Activated naive CD4-positive, alpha-beta T cell treated with Interleukin-2 at 50 U/mL for 16 hours (primary cell): ENCODE measurements around the gene KRT2.
A peak's percentile ranks its signal among the peaks of the same experiment; 100 is the strongest.

Experiments used
- DNase-seq: peaks from one replicate; pipeline ENCODE4 v3.0.0-alpha.2; 2020

KRT2 gene

GRCh38 chr12:52636592-52637258 lies 15.3 kb downstream of the KRT2 start:
- no peak for DNase-seq

- DNase-seq, result no peak
Observed at GRCh38 chr12:52636189-52636588, 15.8 kb downstream of the KRT2 start.

DNA sequence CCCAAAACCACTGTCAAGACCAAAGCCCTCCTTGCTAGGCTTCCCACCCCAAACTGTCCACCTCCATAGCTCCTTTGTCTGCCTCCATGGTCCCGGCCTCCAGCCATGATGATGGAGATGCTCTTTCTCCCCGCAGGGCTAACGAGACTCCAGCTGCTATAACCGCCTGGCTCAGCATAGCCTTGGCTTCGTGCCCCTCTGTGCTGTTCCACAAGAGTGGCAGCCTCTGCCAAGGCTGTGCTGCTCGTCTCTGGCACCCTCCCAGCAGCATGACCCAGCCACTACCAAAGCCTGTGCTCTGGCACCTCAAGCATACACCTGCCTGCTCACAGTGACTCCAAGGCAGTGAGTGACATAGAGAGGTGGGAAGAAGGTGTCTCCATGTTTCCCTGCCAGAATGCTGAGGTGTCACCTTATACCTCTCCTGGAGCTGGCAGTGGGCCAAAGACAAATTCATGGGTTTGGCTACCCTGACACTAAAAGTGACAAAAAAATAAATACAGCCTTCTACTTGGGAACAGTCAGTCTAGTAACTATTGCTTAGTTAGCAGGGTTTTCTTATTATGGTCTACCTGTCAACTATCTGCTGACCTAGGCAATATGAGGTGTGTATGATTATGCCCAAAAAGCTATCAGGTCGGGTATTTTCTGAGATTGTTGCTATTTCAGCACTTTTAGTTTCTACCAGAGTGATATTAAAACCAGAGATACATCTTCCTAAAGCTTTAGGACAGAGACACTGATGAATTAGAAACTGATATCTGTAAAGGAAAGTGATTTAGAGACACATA lies 17.6 kb downstream of the KRT2 start:
- no peak for DNase-seq

DNA sequence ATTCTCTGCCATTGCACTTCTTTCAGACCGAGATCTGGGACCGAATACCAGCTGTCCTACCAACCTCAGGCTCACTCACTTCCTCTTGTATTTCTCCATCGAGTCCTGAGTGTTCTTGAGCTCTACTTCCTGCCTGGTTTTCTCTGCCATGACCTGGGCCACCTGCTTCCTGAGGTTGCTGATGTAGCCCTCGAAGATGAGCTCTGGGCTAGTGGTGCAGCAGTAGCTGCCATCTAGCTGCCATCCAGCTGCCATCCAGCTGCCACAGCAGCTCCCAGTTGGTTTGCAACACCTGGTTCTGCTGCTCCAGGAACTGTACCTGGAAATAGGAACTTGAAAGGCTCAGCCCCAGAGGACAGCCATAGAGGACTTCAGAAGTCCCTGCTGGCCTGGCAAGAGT lies 18.6 kb downstream of the KRT2 start:
- no peak for DNase-seq

- DNase-seq, result no peak
Observed at GRCh38 chr12:52632656-52633055, 19.4 kb downstream of the KRT2 start.

GRCh38 chr12:52631676-52632459 lies 20.1 kb downstream of the KRT2 start:
- no peak for DNase-seq

GRCh38 chr12:52631264-52631663 lies 20.7 kb downstream of the KRT2 start:
- no peak for DNase-seq

DNA sequence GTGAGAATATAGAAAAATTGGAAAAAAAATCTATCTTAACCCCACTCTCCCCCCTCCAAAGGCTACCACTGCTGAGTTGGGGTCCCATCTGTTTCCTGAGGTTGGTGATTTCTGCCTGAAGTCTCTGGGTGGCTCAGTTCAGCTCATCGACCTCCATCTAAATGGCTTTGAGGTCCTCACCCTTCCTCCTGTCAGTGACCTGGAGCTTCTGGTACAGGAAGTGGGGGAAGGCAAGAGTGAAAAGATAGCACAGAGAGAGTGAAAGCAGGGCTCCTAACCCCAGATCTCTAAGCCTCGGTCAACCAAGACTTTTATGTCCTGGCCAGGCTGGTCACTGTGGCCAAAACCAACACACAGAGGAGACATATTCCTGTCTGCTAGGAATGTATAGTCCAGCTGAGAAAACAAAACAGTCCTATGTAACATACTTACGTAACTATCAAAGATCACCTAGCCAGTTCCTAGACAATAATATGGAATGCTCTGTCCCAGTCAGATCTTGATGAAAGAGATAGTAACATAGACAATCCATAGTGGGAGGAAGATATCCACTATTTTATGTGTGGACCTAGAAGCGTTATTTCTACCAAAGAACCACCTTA lies 21.3 kb downstream of the KRT2 start:
- no peak for DNase-seq

DNA sequence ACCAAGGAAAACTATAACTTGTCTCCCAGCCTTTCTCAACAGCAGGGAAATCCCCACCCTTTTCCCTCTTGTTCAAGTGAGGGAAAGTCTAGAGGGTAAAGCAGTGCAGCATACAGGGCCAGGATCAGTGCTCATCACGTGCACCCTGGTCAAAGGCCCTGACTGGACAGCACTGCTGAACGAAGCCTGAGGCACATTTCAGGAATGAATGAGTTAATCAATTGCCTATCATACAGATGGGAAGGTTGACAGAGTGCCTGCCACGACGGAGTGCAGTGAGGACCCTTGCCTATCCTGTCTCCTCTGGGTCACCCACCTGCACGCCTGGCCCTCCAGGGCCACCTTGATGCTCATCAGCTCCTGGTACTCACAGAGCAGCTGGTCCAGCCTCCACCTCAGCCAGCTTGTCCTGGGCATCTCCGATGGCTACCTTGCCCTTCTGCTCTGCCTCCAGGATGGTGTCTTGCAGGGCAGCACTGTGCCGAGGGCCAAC lies 22.0 kb downstream of the KRT2 start:
- DNase-seq, result no peak

DNA sequence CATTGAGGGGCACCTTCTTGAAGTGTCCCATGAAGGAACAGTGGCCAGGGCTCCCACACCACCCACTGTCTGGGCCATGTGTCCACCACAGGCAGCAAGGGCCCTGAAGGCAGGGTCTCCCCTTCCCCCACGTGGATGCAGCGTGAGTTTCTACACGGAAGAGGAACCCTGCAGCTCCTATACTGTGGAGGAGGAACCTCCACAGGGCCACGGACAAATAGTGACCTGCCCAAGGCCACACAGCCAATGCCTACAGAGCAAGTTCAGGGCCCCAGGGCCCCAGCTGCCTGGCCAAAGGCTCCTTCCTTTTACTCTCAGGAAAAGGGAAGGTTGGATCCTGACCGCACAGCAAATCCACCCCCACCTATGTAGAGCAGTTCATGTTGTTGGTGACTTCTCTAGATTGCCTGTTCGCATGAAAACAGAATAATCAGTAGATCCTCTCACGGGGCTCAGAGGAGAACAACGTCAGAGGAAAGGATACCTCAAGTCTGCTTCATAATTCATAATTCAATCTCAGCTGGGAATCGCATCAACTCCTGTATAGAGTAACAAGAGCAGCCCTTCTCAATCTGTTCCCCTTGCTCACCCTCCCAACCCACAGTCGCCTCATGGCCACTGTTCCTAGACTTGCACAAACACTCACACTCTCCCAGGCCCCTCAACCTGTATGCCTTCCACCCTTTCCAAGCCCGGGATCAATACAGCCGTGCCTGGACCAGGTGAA lies 22.6 kb downstream of the KRT2 start:
- no peak for DNase-seq

DNA sequence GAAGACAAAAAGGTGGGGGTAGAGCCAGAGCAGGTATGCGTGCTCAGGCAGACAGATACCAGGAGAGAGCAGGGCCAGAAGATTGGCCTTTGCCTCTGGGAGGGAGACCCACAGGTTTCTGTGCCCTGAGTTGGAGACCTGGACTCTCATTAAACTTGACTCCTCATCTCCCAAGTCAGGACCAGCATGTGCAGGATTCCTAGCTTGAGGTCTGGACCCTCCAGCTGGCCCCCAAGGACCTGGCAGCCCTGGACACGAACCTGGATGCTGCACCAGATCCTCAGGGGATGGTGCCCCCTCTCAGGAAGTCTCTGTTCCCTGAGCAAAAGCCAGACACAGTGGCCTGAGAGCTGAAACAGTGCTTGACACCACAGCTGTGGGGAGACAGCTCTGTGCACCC lies 23.2 kb downstream of the KRT2 start:
- DNase-seq, result no peak

- no peak for DNase-seq
Observed at GRCh38 chr12:52628111-52628507, 23.9 kb downstream of the KRT2 start.

DNA sequence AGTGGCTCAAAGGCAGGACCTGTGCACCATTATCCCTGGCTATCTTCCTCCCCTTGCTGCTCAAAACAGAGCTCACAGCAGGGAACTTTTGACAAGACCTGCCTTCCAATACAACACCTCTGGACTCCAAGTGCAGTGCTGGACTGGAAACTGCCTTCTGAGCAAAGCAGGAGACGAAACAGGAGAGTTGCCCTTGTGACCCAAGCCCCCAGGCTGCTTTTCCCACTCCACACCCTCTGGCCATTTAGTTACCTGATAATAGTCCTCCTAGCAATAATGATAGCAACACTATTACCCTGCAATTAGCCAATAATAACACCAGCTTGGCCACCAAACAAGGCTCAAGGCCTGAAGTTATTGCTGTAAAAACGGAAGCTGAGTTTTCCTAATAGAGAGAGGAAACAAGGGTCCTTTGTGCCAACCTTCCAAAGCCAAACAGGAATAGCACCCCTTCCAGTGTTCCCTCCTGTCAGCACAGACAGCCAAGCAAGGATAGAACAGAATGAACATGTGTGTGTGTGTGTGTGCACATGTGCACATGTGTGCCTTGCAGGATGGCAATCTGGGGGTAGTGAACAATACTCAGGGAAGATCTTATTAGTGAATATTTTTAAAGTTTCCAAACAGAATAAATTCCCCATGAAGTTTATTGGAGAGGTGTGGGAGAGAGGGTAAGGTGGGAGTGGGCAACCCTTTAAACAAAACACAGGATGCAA lies 24.5 kb downstream of the KRT2 start:
- DNase-seq, result no peak

DNA sequence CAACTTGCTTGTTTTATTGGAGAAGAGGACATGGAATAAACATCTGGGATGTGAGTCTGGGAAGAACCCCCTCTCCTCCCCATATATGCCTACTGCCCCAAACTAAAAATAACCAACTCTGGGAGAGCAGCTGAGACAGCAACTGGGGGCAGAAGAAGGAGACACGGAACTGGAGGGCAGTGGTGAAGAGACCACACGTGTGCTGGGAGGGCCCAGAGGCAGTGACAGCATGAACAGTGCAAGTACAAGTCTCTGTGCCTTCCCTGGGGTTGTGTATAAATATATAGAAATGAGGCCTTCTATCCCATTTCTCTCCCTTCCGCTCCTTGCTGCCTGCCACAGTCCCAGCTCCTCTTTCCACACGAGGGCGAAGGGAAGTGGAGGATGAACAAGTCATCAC lies 29.7 kb downstream of the KRT2 start:
- DNase-seq, result no peak

- no peak for DNase-seq
Observed at GRCh38 chr12:52618866-52619265, 33.1 kb downstream of the KRT2 start.

DNA sequence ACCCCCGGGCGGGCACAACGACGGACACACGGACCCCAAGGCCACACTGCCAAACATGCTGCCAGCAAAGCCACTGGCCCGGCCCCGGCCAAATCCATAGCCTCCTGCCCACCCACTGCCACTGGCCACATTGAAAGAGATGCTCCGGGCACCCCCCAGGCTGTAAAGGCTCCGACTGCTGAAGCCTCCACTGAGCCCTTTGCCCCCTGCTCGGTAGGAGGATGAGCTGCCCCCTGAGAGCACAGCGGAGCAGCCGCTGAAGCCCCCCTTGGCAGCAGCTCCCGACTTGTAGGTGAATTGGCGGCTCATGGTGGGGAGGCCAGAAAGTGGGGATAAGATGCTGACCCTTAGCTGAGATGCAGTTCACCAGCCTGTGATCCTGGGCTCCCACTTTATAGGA lies 33.8 kb downstream of the KRT2 start, which contains the start of gene KRT73:
Gene KRT73, minus strand, starts transcription at position 344 of the 400 bp plus-strand sequence. Its CDS starts 35 bp downstream, at position 309.
- no peak for DNase-seq

GRCh38 chr12:52617403-52617785 lies 34.6 kb downstream of the KRT2 start:
- no peak for DNase-seq

GRCh38 chr12:52616680-52617402 lies 35.2 kb downstream of the KRT2 start:
- no peak for DNase-seq

DNA sequence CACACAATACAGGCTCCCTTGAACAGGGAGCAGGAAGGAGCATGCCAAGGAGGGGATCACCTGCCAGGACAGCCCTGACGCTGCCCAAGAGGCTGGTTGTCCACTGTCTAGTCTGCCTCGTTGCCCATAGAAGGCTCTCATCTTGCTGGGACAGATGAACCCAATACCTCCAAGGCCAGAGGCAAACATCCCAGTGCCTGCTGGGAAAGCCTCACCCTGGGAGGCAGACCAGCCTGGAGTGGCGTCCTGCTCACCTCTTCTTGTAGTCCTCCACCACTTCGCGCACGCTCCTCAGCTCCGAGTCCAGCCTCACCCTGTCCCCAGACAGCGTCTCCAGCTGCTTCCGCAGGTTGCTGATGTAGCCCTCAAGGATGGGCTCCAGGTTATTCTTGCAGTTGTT lies 36.1 kb downstream of the KRT2 start:
- no peak for DNase-seq

GRCh38 chr12:52615208-52615868 lies 36.7 kb downstream of the KRT2 start:
- DNase-seq, result peak; percentile 19
